Measurements from ENCODE around the gene MICB. TPM values are rescaled to one million over a fixed set of nuclear protein-coding genes. Genes with fewer than 3 reads are reported as not detected.

Gene MICB
- total RNA-seq: 55.3 and 58.5 TPM in 2 replicates

DNA sequence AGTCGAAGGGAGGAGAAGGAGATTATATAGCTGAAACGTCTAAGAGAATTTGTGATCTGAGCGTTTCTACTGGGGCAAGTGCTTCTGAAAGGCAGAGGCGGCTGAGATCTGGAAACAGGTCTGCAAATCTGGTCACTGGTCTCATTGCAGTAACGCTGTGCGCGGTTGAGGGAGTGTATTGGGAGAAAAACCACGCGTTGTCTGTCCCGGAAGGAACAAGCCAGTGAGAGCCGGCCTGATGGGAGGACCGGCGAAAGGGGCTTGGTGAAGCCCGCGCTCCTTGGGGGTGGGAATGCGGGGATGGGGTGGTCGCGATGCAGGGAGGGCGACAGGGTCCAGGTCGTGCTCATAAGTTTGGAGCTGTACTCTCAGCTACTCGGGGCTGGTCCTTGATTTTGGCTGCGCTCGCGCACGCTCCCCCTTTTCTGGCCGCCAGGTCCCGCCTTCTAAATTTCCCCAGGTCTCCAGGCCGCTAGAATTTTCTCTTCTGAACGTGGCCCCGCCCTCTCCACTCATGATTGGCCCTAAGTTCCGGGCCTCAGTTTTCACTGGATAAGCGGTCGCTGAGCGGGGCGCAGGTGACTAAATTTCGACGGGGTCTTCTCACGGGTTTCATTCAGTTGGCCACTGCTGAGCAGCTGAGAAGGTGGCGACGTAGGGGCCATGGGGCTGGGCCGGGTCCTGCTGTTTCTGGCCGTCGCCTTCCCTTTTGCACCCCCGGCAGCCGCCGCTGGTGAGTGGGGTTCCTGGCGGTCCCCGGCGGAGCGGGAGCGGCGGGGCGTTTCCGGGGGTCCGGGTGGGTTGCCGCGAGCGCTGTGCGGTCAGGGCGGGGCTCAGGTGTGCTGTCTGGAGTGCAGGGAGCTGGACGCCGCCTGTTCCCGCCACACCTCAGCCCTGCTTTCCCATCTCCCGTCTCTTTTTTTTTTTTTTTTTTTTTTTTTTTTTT lies at the start of gene MICB:
MICB (plus strand) TSS at position 615 of the 946 bp plus-strand sequence; CDS start at position 664, 49 bp downstream.
- intact Hi-C loops (cut with micrococcal nuclease): loop anchor here (1.0 to 10.0 kb wide), 9 partner anchors 44 to 1477 kb away; partner anchors contain the start of genes BAG6, CLIC1, DDX39B and GNL1

DNA sequence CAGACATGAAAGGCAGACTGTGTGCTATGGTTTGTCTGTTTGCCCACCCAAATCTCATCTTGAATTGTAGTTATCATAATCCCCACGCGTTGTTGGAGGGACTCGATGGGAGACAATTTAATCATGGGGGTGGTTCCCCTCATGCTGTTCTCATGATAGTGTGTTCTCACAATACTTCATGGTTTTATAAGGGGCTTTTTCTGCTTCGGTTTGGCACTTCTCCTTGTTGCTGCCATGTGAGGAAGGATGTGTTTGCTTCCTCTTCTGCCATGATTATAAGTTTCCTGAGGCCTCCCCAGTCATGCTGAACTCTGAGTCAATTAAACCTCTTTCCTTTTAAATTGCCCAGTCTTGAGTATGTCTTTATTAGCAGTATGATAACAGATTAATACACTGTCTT lies 47.2 kb upstream of the MICB start:
- intact Hi-C loops (cut with micrococcal nuclease): no loop called here

- intact Hi-C loops (cut with micrococcal nuclease): no loop called here
Measured at GRCh38 chr6:31452859-31453258, 45.1 kb upstream of the MICB start.

DNA sequence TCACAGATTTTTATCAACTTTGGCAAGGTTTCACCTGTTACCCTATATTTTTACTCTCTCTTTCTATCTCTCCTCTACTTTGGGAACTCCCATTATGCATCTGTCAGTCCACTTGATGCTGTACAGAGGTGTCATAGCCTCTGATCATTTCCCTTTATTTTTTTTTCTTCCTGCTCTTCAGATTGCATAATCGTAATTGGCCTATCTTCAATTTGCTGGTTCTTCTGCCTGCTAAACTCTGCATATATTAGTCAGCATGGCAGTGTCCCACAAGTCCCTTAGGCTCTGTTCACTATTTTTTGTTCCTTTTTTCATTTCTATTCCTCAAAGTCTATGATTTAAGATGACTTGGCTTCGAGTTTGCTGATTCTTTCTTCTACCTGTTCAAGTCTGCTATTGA lies 44.7 kb upstream of the MICB start:
- intact Hi-C loops (cut with micrococcal nuclease): no loop called here

- intact Hi-C loops (cut with micrococcal nuclease): loop anchor here (10.0 kb wide), 1 partner anchor 715 kb away; the partner anchor contains the start of genes AGPAT1 and RNF5
Measured at GRCh38 chr6:31459864-31460263, 38.1 kb upstream of the MICB start.

GRCh38 chr6:31460361-31461025 lies 37.5 kb upstream of the MICB start:
- intact Hi-C loops (cut with micrococcal nuclease): loop anchor here (10.0 kb wide), 1 partner anchor 714 kb away; the partner anchor contains the start of genes AGPAT1 and RNF5

GRCh38 chr6:31462026-31462963 lies 35.6 kb upstream of the MICB start:
- intact Hi-C loops (cut with micrococcal nuclease): loop anchor here (2.0 to 10.0 kb wide), 3 partner anchors 31 to 713 kb away; partner anchors contain the start of genes AGPAT1 and RNF5

DNA sequence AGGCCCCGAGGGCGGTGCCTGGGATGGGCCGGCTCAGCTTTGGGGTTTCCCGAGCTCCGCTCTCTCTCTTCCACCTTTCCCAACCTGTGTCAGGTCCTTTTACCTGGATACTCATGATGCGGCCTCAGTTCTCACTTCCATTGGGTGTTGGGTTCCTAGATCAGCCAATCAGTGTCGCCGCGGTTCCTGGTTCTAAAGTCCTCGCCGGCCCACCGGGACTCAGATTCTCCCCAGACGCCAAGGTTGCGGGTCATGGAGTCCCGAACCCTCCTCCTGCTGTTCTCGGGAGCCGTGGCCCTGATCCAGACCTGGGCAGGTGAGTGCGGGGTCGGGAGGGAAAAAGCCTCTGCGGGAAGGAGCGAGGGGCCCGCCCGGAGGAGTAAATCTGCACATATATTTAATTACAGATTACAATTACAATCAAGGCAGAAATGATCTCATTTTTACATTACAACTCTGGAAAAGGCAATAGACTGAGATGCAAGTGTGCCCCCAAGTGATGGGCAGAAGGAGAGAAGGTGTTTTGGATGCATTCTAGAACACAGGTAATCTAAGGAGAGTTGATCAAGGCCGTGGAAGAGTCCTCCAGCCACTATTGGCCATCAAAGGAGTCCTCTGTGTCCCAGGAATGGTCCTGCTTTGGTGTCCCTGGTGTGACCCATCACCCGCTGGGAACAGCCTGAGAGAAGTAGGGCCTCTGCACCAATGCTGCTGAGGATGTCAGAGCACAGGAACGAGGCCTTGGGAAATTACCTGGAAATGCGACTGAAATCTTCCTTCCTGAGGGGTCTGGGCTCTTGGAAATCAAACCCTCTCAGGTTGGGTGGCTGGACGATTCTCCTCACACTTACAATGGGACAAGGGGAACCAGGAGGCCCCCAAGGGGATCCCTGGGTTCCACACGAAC lies 34.7 kb upstream of the MICB start:
- intact Hi-C loops (cut with micrococcal nuclease): loop anchor here (1.0 to 10.0 kb wide), 4 partner anchors 30 to 712 kb away; partner anchors contain the start of genes AGPAT1 and RNF5

DNA sequence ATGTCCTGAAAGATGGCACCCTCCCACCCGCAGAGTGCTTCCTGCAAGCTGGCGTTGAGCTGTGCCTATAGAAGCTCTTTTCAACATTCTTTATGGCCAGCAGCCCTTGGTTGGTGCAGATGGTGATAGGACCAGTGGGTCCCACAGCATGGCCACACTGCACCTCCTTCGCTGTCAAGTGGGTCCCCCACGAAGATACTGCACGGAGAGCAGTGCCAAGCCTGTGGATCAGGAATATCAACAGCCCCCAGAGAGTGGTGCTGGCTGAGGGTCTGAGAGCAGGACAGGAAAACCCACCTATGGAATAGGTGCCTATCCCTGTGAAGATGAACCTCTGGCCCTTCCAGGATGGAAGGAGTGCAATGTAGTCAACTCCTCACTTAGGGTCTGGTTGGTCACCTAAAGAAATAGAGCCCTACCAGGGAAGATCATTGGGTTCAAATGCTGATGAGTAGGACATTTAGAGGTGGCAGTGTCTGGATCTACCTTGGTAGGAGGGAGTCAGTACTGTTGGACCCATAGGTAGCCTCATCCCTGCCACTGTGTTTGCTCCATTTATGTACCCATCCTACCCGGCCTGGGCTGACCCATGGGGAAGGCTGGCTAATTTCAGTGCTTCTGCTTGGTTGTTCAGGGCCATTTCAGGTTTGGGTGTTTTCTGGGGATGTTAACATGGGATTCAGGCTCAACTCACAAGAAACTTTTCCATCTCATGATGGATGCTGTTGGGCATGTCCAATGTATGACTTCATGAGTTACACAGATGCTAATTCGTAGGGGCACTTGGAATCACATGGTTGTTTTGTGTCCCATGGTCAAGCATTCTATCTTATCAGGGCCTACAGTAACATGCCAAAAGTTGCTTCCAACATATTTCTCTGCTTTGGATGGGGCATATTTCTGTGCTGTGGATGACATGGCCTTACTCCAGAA lies 33.4 kb upstream of the MICB start:
- intact Hi-C loops (cut with micrococcal nuclease): loop anchor here (10.0 kb wide), 1 partner anchor 710 kb away; the partner anchor contains the start of genes AGPAT1 and RNF5

GRCh38 chr6:31465185-31465536 lies 32.8 kb upstream of the MICB start:
- intact Hi-C loops (cut with micrococcal nuclease): loop anchor here (10.0 kb wide), 1 partner anchor 710 kb away; the partner anchor contains the start of genes AGPAT1 and RNF5

DNA sequence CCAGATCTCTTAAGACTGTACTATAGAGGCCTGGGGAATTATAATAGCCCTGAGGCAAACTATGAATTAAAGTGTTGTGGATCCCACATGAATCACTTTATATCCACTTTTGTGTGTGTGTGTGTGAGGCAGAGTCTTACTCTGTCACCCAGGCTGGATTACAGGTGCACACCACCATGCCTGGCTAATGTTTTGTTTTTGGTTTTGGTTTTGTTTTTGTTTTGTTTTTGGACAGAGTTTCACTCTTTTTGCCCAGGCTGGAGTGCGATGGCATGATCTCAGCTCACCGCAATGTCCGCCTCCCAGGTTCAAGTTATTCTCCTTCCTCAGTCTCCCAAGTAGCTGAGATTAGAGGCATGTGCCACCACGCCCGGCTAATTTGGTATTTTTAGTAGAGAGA lies 32.2 kb upstream of the MICB start:
- intact Hi-C loops (cut with micrococcal nuclease): loop anchor here (10.0 kb wide), 1 partner anchor 709 kb away; the partner anchor contains the start of genes AGPAT1 and RNF5

GRCh38 chr6:31466466-31466865 lies 31.5 kb upstream of the MICB start:
- intact Hi-C loops (cut with micrococcal nuclease): loop anchor here (10.0 kb wide), 1 partner anchor 708 kb away; the partner anchor contains the start of genes AGPAT1 and RNF5

DNA sequence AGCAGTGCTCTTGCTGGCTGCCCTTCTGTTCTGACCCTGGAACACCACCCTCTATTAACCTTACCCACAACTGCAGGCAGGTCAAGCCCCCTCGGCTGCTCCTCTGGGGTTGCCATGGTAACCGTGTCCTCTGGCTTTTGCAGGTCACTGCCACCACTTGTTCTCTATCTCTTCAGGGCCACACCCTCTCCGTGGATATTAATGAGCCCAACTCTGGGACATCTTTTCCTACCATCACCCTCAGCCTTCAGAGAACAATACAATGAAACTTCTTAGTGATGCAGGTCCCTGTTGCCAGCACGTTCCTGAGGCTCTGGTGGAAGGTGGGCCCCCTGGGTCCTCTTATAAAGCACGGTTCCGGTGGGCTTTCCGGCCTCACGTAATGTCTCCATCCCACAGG lies 30.8 kb upstream of the MICB start:
- intact Hi-C loops (cut with micrococcal nuclease): loop anchor here (10.0 kb wide), 1 partner anchor 708 kb away; the partner anchor contains the start of genes AGPAT1 and RNF5

DNA sequence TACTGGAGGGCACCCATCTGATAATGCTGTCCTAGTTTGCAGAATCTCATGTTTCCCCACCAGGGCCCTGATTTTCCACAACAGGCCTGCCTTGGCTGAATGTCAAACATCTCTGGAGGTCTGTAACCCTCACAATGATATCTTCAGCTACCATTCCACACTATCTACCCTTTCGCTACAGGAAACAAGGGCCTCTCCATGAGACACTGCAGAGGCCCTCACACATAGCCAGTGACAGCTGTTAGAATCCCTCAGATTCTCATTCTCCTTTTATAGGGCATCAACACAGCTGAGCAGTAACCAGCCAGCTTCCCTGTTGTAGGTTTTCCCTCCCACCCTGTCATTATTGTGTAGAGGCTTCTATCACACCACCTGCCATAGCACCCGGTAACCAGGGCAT lies 29.6 kb upstream of the MICB start:
- intact Hi-C loops (cut with micrococcal nuclease): loop anchor here (10.0 kb wide), 1 partner anchor 706 kb away; the partner anchor contains the start of genes AGPAT1 and RNF5

GRCh38 chr6:31470801-31471200 lies 27.1 kb upstream of the MICB start:
- intact Hi-C loops (cut with micrococcal nuclease): no loop called here

DNA sequence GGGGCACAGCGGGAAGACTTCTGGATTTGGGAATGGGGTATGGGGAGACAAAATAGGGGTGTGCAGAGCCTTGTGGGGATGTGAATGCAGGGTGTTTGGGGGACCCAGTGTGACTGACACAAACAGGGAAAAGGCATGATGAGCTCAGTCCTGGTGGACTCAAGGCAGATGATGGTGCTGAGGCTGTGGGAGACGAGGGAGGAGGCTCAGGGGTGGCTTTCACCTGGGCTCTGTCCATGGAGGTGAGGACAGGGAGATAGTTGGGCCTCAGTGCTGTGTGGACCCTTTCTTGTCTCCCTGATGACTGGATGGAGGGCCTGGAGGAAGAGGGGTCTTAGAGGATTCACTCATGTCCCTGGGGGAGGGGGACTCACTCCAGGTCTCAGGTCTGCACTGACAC lies 26.2 kb upstream of the MICB start:
- intact Hi-C loops (cut with micrococcal nuclease): no loop called here

DNA sequence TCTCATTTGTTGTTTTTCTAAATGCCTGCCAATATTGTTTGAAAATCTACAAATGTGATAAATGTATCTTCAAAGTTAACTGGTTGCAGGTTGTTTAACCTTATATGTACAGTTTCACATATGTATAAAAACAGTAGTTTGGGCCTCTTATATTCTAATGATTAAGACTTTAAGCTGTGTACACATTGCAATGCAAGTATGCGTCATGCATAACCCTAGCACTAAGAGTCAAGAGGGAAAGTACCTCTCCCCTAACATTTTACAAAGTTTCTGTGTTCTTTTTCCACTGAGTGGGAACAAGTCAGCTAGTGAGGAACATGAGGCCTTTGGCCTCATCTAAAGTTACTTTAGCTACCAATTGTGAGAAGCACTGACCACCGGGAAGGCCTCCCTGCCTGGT lies 25.7 kb upstream of the MICB start:
- intact Hi-C loops (cut with micrococcal nuclease): no loop called here

DNA sequence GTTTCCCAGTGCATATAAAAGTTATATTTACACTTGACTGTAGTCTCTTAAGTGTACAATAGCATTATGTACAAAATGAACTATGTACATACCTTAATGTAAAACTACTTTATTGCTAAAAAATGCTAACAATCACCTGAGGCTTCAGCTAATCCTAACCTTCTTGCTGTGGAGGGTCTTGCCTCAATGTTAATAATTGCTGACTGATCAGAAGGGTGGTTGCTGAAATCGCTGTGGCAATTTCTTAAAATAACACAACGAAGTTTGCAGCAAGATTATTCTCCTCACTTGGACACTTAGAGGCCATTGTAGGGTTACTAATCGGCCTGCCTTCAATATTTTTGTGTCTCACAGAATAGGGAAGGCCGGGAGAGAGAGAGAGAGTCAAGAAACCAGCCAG lies 24.7 kb upstream of the MICB start:
- intact Hi-C loops (cut with micrococcal nuclease): no loop called here

Measured in T-helper 1 cell treated with Interleukin-12 subunit alpha and Interleukin-12 subunit beta and Interleukin-4 antibody, amounts not matched to agents 30 ng/mL and 1 ng/mL, for 36 hours (primary cell).